H1 (cell line): ENCODE measurements around the gene NR1H2. TPM values are rescaled to one million over a fixed set of nuclear protein-coding genes. Genes with fewer than 3 reads are reported as not detected.

ENCODE experiments used
- BRCA1 ChIP-seq: IDR thresholded peaks from 2 replicates; pipeline ENCODE4 v1.6.1; 2012; ENCODE audit warnings: low read depth, low read length, improper control_type of control experiment
- CBX5 ChIP-seq: fragments of 300-800, 300-1000 bp; sonication (generic); IDR thresholded peaks from 2 replicates; pipeline ENCODE4 v1.7.1; 2016; ENCODE audit warnings: antibody characterized with exemption, low read length, low read depth
- GABPA ChIP-seq: IDR thresholded peaks from 2 replicates; pipeline ENCODE4 v1.6.1; 2011; ENCODE audit warnings: mild to moderate bottlenecking, low read length, moderate library complexity, borderline replicate concordance; ENCODE audit not compliant: insufficient read depth
- NANOG ChIP-seq: IDR thresholded peaks from 2 replicates; pipeline ENCODE4 v1.6.1; 2011; ENCODE audit warnings: low read length, low read depth, mild to moderate bottlenecking, inconsistent platforms; ENCODE audit not compliant: insufficient read depth, poor library complexity, severe bottlenecking
- POU5F1 ChIP-seq: IDR thresholded peaks from 2 replicates; pipeline ENCODE4 v1.6.1; 2011; ENCODE audit warnings: low read depth, mild to moderate bottlenecking, low read length, moderate library complexity
- RXRA ChIP-seq: IDR thresholded peaks from 2 replicates; pipeline ENCODE4 v1.6.1; 2011; ENCODE audit warnings: low read depth, mild to moderate bottlenecking, low read length, moderate library complexity; ENCODE audit not compliant: insufficient read depth
- SP2 ChIP-seq: IDR thresholded peaks from 2 replicates; pipeline ENCODE4 v1.6.1; 2012; ENCODE audit warnings: mild to moderate bottlenecking, low read length, inconsistent platforms
- SRF ChIP-seq: IDR thresholded peaks from 2 replicates; pipeline ENCODE4 v1.6.1; 2011; ENCODE audit warnings: mild to moderate bottlenecking, low read depth, low read length, moderate library complexity
- ZNF274 ChIP-seq: IDR thresholded peaks from 2 replicates; pipeline ENCODE4 v1.7.0; 2012; ENCODE audit warnings: low read length, borderline replicate concordance; ENCODE audit errors: extremely low read depth
- polyA plus RNA-seq, 7 experiments: library from polyadenylated mRNA; depleted of rRNA in 3 of 7; stranded (reverse) in 5 of 7; unstranded in 2 of 7; fragments of >200 nt in 5 of 7; fragments of 200-250 nt in 2 of 7; gene quantifications; 1 replicate in 5 of 7; 2 replicates in 1 of 7; 4 replicates in 1 of 7; pipeline versions ENCODE4 v1.2.1 to v1.2.3, GENCODE V29; 2011 to 2013; ENCODE audit warnings: missing spikeins in 2 of 7, mixed read lengths in 2 of 7
- total RNA-seq: library from RNA; stranded (reverse); fragmentation: NEBNext Ultra II Directional; extraction: Animal tissue kit (Norgen Biotek cat#: 25700); gene quantifications from 2 replicates; pipeline ENCODE4 v1.2.1, GENCODE V29; 2021

The NR1H2 gene
- total and polyA plus RNA-seq, 2 of the 8 experiments (the other 6 are each of a cell fraction or from before 2014, with no cell fraction given), result 40.3 to 47.5 TPM

- no peak for TF ChIP-seq NANOG
- no peak for TF ChIP-seq SRF
- TF ChIP-seq RXRA, result no peak
- no peak for TF ChIP-seq ZNF274
- TF ChIP-seq SP2, result no peak
- TF ChIP-seq CBX5, result no peak
- TF ChIP-seq POU5F1, result no peak
- TF ChIP-seq GABPA, result no peak
- TF ChIP-seq BRCA1, result no peak
These were observed 49.3 kb downstream of the NR1H2 start (continued) for GRCh38 chr19:50425581-50425980.
